ENCODE measurements around the gene FRY.

FRY gene

DNA sequence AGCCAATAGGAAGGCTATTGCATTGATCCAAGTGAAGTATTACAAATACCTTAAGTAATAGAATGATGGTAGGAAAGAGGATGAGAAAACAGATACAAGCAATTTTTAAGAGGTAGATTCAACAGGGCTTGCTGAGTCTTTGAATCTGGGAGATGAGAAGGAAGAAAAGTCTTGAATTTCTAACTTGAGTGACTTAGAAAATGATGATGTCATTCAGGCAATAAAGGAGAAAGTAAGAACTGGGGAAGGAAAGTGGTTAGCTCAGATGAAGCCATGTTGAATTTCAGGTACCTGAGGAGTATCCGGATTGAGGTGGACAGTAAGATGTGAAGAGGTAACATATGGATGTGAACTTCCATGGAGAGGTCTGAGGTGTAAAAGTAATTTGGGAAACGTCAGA, 15.5 kb upstream of the FRY start:
- DNase-seq: no peak

DNA sequence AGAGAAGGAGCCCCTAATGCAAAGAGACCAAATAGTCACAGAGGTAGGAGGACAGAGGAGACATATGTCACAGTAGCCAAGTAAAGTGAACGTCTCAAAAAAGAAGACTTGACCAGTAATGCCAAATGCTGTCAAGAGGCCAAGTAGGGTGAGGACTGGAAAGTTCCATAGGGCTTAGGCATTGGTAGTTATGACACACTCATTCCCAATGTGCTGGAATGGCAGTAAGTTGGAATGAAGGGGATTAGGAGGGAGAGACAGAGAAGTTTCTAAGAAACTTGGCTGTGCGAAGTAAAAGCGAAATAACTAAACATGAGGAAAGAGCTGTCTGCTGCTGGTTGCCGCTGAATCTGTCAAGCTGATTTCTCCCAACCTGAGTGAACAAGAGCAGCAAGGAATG, 14.9 kb upstream of the FRY start:
- no peak for DNase-seq

GRCh38 chr13:32017474-32017873, 14.1 kb upstream of the FRY start:
- no peak for DNase-seq

GRCh38 chr13:32019612-32020233, 11.9 kb upstream of the FRY start:
- peak in 32 of 56 donors; percentile 1 to 66 (median 15) for DNase-seq

DNA sequence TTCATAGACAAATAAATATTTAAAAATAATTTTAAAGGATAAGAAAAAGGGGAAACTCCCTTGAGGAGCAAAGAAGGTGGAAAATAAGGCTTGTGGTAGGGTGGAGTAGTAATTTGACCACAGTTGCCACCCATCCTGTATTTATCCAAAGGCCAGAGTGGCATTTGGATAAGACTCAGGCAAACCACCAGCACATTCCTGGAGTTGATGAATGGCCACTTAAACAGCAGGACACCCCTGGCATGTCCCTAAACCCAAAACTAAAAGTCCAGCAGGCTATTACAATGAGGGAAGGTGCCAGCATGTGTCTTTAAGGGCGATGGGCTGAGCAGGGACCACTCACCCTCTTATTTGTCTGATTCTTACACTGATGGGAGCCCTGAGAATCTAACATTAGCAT, 9.8 kb upstream of the FRY start:
- no peak for DNase-seq

GRCh38 chr13:32022311-32022710, 9.3 kb upstream of the FRY start:
- DNase-seq: no peak

DNA sequence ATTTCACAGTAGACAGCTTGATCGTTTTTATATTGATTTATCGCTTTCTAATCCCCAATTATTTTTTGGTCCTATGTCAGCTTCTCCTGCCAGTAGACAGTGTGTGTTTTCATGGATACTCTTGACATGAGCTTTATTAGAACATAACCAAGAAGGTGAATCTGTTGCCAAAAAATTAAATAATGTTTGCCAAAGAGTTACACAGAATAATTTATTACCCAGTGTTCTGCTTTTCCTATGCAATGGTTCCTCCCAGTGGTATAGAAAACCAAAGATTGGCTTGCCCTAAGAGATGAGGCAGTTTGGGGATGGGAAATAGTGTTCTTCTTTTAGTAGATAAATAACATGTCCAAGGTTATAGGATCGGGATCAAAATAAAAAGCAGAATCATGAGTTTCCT, 8.5 kb upstream of the FRY start:
- DNase-seq: no peak

GRCh38 chr13:32023698-32024097, 7.9 kb upstream of the FRY start:
- no peak for DNase-seq

- no peak for DNase-seq
These were observed 6.8 kb upstream of the FRY start for GRCh38 chr13:32024750-32025149.

DNA sequence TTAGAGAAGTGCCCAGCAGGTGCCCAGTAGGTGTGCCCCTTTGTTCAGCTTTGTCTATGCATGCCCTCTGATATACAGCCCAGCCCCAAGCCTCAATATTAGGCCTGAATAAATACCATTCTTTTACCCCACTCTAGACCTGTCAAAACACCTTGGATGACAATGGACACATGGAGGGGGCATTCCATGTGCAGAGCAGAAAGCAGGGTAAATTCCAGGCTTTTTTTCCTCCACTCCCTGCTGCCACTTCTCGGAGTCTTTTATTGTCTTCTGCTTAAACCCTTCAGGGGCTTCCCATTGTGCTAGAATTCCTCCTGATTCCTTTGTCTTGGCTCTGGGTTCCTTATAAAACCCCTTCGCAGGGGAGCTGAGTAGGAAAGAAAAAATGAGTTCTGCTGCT, 5.8 kb upstream of the FRY start:
- no peak for DNase-seq

DNA sequence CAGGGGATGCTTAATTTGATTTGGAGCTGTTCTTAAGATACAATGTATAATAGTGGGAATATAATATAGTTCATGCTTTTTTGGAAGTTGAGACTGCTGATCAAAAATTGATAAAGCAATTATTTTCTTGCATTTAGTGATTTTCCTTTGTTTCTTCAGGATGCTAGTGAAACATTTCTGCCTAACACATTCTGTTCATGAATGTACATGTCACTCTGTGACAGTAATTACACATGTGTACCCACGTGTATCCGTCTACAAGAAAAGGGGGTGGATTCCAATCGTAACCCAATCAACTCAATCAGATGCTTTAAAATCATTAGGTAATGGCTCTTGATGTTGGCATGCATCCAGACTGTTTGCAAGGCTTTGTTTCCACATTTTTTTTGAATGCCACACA, 5.0 kb upstream of the FRY start:
- no peak for DNase-seq

GRCh38 chr13:32028711-32029110, 2.9 kb upstream of the FRY start:
- DNase-seq: no peak

GRCh38 chr13:32029684-32030083, 1.9 kb upstream of the FRY start:
- DNase-seq: no peak

GRCh38 chr13:32031815-32032370, 319 bp downstream of the FRY start:
- no peak for DNase-seq

- DNase-seq: no peak
These were observed 1.2 kb downstream of the FRY start for GRCh38 chr13:32032759-32033158.

- no peak for DNase-seq
These were observed 2.2 kb downstream of the FRY start for GRCh38 chr13:32033744-32034143.

DNA sequence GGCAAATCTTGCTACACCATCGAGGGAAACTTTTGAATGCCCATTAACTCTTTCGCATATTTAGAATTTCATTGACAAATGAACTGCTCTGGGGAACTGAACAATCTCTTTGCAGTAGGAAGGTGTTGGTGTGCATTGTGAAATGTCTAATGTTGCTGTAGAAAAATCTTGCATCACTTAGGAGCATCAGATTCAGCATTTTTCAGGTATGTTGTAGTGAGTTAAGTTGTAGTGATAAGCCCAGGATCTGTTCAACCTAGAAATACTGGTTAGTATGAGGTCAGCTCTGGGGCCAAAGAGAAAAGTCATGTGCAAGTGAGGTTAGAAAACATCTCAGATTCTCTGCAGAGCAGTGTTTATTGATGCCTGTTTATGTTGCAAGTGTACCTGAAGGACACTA, 4.1 kb downstream of the FRY start:
- no peak for DNase-seq

DNA sequence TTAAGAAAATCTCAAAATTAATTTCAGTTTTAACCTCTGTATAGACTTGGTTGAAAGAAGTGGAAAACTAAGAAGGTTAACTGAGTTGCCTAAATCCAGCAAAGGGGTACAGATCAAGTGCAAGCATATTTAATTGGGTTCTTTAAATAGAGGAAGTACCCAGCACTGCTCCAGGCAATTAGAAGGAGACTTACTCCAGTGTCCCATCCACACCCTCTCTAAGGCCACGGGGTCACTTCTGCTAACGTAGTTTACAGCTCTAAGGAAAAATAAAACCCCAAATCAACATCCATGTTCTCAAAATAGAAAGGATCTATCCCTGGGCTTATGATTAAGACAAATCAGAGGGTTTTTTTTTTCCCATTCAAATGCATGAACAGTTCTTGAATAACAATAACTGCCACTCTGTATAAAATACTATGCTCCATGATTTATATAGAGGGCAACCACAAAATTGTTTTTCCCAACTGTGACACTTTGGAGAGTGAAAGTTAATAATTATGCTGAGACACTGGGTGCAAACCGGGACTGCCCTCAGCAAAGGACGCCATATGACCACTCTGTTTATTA, 4.6 kb downstream of the FRY start:
- DNase-seq: no peak

DNA sequence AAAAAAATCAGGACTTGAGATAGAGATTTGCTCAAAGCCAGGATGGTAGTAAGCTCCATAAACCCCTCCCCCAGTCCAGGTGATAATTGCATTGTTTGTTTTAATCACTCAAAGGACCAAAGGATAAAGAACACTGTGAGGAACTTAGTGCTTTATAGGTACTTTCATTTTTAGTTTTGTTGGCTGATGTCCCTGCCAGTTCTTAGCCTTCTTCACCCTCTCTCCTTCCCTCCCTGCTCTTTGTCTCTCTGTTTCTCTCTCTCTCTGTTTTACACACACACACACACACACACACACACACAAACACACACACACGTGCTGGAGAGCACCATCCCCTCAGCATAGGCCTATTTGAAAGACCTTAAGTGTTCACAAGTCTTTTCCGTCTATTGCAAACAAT, 5.2 kb downstream of the FRY start:
- DNase-seq: no peak

DNA sequence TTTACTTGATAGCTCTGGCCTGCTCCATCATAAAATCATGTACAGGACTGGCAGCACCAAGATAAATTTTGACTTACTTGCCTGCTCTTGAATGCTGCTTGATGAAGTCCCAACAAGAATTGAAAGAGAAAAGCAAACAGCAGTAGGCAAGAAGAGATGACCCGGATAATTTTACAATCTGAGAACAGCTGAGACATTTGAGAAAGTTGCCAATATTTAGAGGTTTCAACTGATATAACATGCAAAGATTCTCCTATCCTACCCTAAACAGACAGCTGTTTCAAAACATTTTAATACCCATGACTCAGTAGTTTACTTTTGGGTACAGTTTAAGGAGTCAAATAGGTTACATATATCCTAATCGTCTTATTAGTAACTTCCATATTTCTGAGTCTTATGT, 5.9 kb downstream of the FRY start:
- DNase-seq: no peak

DNA sequence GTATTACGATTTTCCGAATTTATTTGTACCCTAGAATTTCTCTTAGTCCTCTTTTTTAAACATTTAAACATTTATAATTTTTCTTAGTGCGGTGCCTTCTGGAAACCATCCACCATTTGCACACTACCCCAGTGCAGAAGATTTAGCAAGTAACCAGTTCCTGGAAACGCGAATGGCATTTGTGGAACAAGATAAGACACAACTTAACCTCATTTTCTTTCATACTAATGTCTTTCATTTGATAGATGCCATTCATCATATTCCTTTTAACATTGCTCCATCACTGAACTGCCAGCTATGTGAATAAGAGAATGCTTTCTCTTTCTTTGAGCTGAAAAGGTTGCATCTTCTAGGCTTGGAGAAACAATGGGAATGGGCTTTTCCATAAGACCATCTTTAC, 6.8 kb downstream of the FRY start:
- DNase-seq: no peak

DNA sequence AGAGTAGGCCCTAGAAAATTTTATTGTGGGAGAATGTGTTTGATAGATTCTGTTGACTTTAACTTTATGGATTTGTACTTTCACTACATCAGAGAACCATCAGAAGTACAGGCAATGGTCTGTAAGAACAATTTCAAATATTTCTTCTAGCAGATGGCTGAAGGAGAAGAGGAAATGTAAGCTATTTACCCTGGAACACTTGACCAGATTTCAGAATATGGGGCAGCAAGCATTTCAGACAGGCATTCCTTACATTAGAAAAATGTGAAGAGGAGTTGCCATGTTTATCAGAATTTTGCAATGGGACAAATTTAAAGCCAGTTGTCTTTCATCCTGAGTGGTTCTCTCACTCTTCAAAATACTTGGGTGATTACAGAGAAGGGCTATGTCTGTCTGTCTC, 7.5 kb downstream of the FRY start:
- DNase-seq: no peak

DNA sequence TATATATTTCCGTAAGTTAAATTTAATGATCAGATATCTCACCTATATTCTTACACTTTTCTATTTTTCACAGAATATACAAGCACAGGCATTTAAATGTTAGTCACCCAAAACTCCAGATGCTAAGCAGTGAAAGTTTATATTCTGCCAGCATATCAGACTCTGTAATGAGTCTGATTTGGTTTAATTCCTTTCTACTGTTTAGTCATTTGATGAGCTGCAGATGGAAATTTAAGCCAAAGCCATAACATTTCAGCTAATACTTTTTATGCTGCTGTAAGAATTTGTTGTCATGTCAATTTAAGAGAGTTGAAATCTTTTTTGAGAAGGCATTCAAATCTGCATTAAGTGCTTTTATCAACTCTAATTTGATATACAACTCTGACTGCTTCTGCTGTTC, 8.0 kb downstream of the FRY start:
- no peak for DNase-seq

Data from nucleus accumbens (tissue), 56 donors.